ENCODE data around the gene SUPT7L.
A peak's percentile ranks its signal among the peaks of the same experiment; 100 is the strongest.
"Not testable (repeated sequence)": the region's sequence is repeated elsewhere in the genome, so short reads cannot be mapped to it uniquely, and the experiment has no call there.

Gene SUPT7L

GRCh38 chr2:27685006-27685405 lies 21.6 kb upstream of the SUPT7L start:
- not testable (repeated sequence) for H3K4me2 ChIP-seq (ENCODE audit: low read length, poor library complexity, severe bottlenecking); H3K9ac ChIP-seq (ENCODE audit: low read length); H3K4me1 ChIP-seq (ENCODE audit: control insufficient read depth, insufficient read depth, low read depth, low read length); H2BK5ac ChIP-seq (ENCODE audit: low read depth, low read length, poor library complexity, severe bottlenecking); H4K91ac ChIP-seq (ENCODE audit: low read length); H4K8ac ChIP-seq (ENCODE audit: low read length); H3K4ac ChIP-seq (ENCODE audit: low read depth in 1 of 2, low read length in 2 of 2); H2AFZ ChIP-seq (ENCODE audit: low read depth, low read length); H3K9me3 ChIP-seq (ENCODE audit: control insufficient read depth, low read length); H2BK120ac ChIP-seq (ENCODE audit: low read depth, low read length); H3K27ac ChIP-seq (ENCODE audit: low read length, poor library complexity, severe bottlenecking); H3K18ac ChIP-seq (ENCODE audit: low read depth in 1 of 2, low read length in 2 of 2); H3K79me1 ChIP-seq (replicated peaks; ENCODE audit: low read length, poor library complexity, severe bottlenecking); H3K23ac ChIP-seq (ENCODE audit: low read length in 2 of 2); H2AK5ac ChIP-seq (ENCODE audit: low read length, severe bottlenecking); H2BK12ac ChIP-seq (ENCODE audit: low read length in 2 of 2); DNase-seq; H3K4me3 ChIP-seq (ENCODE audit: insufficient read depth in 1 of 2, low read depth in 1 of 2, low read length in 2 of 2); H3K27me3 ChIP-seq (ENCODE audit: control insufficient read depth in 1 of 2, insufficient read depth in 1 of 2, low read length in 2 of 2); H2BK15ac ChIP-seq (ENCODE audit: low read depth, poor library complexity, severe bottlenecking); H3K14ac ChIP-seq (ENCODE audit: low read length in 2 of 2)
- no CpG with 5 or more reads among the region's 1 CpG for WGBS
- peaks cover 13 to 64% of the 10 kb centered on the region in 2 experiments for H3K36me3 ChIP-seq (ENCODE audit: control insufficient read depth in 1 of 2, insufficient read depth in 2 of 2, low read depth in 1 of 2, low read length in 2 of 2)

- H3K79me1 ChIP-seq (replicated peaks; ENCODE audit: low read length, poor library complexity, severe bottlenecking) = peaks cover 7% of the 10 kb centered on the region
- H3K9me3 ChIP-seq (ENCODE audit: control insufficient read depth, low read length) = no peaks in the 10 kb centered on the region
- H2BK15ac ChIP-seq (ENCODE audit: low read depth, poor library complexity, severe bottlenecking) = no peak overlapping the region
- peaks cover 5% of the 10 kb centered on the region for H3K4me1 ChIP-seq (ENCODE audit: control insufficient read depth, insufficient read depth, low read depth, low read length)
- H3K27ac ChIP-seq (ENCODE audit: low read length, poor library complexity, severe bottlenecking) = peak overlapping the region; percentile 46
- no peak overlapping the region for H3K4ac ChIP-seq (ENCODE audit: low read depth in 1 of 2, low read length in 2 of 2)
- H3K23ac ChIP-seq (ENCODE audit: low read length in 2 of 2) = no peak overlapping the region
- H4K8ac ChIP-seq (ENCODE audit: low read length) = no peak overlapping the region
- peak; percentile 90 for DNase-seq
- no peak overlapping the region for H3K18ac ChIP-seq (ENCODE audit: low read depth in 1 of 2, low read length in 2 of 2)
- H2AK5ac ChIP-seq (ENCODE audit: low read length, severe bottlenecking) = peak overlapping the region; percentile 99
- 12% methylated on average over 3 of the region's 9 CpGs for WGBS
- H2BK12ac ChIP-seq (ENCODE audit: low read length in 2 of 2) = peak overlapping the region in 1 of 2 experiments; percentile 90
- H3K36me3 ChIP-seq (ENCODE audit: control insufficient read depth in 1 of 2, insufficient read depth in 2 of 2, low read depth in 1 of 2, low read length in 2 of 2) = peaks cover 15 to 65% of the 10 kb centered on the region in 2 experiments
- no peak overlapping the region for H4K91ac ChIP-seq (ENCODE audit: low read length)
- H3K4me3 ChIP-seq (ENCODE audit: insufficient read depth in 1 of 2, low read depth in 1 of 2, low read length in 2 of 2) = no peak overlapping the region
- no peak overlapping the region for H3K14ac ChIP-seq (ENCODE audit: low read length in 2 of 2)
- no peak overlapping the region for H2BK5ac ChIP-seq (ENCODE audit: low read depth, low read length, poor library complexity, severe bottlenecking)
- H2BK120ac ChIP-seq (ENCODE audit: low read depth, low read length) = no peak overlapping the region
- peak overlapping the region; percentile 87 for H3K9ac ChIP-seq (ENCODE audit: low read length)
- H2AFZ ChIP-seq (ENCODE audit: low read depth, low read length) = no peak overlapping the region
- H3K27me3 ChIP-seq (ENCODE audit: control insufficient read depth in 1 of 2, insufficient read depth in 1 of 2, low read length in 2 of 2) = no peaks in the 10 kb centered on the region
- H3K4me2 ChIP-seq (ENCODE audit: low read length, poor library complexity, severe bottlenecking) = no peak overlapping the region
Measured at GRCh38 chr2:27683390-27684071, 20.1 kb upstream of the SUPT7L start.

- Histone ChIP-seq H3K27ac (ENCODE audit: low read length, poor library complexity, severe bottlenecking) (peak overlapping the region; percentile 89), H3K36me3 (ENCODE audit: control insufficient read depth in 1 of 2, insufficient read depth in 2 of 2, low read depth in 1 of 2, low read length in 2 of 2) (peaks cover 15 to 66% of the 10 kb centered on the region in 2 experiments), H3K9ac (ENCODE audit: low read length) (peak overlapping the region; percentile 87), H2AK5ac (ENCODE audit: low read length, severe bottlenecking) (peak overlapping the region; percentile 83)
- H3K18ac ChIP-seq (ENCODE audit: low read depth in 1 of 2, low read length in 2 of 2); H3K23ac ChIP-seq (ENCODE audit: low read length in 2 of 2); H3K27me3 ChIP-seq (ENCODE audit: control insufficient read depth in 1 of 2, insufficient read depth in 1 of 2, low read length in 2 of 2); H3K4me1 ChIP-seq (ENCODE audit: control insufficient read depth, insufficient read depth, low read depth, low read length); H3K4me2 ChIP-seq (ENCODE audit: low read length, poor library complexity, severe bottlenecking); H2BK120ac ChIP-seq (ENCODE audit: low read depth, low read length); H4K91ac ChIP-seq (ENCODE audit: low read length); H2AFZ ChIP-seq (ENCODE audit: low read depth, low read length); H3K79me1 ChIP-seq (replicated peaks; ENCODE audit: low read length, poor library complexity, severe bottlenecking); H3K9me3 ChIP-seq (ENCODE audit: control insufficient read depth, low read length); H2BK5ac ChIP-seq (ENCODE audit: low read depth, low read length, poor library complexity, severe bottlenecking); H3K4ac ChIP-seq (ENCODE audit: low read depth in 1 of 2, low read length in 2 of 2); H4K8ac ChIP-seq (ENCODE audit: low read length); H3K14ac ChIP-seq (ENCODE audit: low read length in 2 of 2); H3K4me3 ChIP-seq (ENCODE audit: insufficient read depth in 1 of 2, low read depth in 1 of 2, low read length in 2 of 2); H2BK12ac ChIP-seq (ENCODE audit: low read length in 2 of 2); H2BK15ac ChIP-seq (ENCODE audit: low read depth, poor library complexity, severe bottlenecking): not testable (repeated sequence)
- DNase-seq = peak; percentile 89
- 51% methylated on average over 7 of the region's 7 CpGs for WGBS
Measured at GRCh38 chr2:27682334-27682771, 18.9 kb upstream of the SUPT7L start.

GRCh38 chr2:27681841-27682240 lies 18.4 kb upstream of the SUPT7L start:
- Histone ChIP-seq H3K27me3 (ENCODE audit: control insufficient read depth in 1 of 2, insufficient read depth in 1 of 2, low read length in 2 of 2) (no peaks in the 10 kb centered on the region), H4K91ac (ENCODE audit: low read length) (no peak overlapping the region), H3K4me3 (ENCODE audit: insufficient read depth in 1 of 2, low read depth in 1 of 2, low read length in 2 of 2) (peak overlapping the region in 1 of 2 experiments; percentile 27), H3K4me2 (ENCODE audit: low read length, poor library complexity, severe bottlenecking) (no peak overlapping the region), H3K14ac (ENCODE audit: low read length in 2 of 2) (no peak overlapping the region), H3K18ac (ENCODE audit: low read depth in 1 of 2, low read length in 2 of 2) (peak overlapping the region in 1 of 2 experiments; percentile 42), H3K27ac (ENCODE audit: low read length, poor library complexity, severe bottlenecking) (peak overlapping the region; percentile 85), H3K23ac (ENCODE audit: low read length in 2 of 2) (no peak overlapping the region), H3K4ac (ENCODE audit: low read depth in 1 of 2, low read length in 2 of 2) (no peak overlapping the region), H3K4me1 (ENCODE audit: control insufficient read depth, insufficient read depth, low read depth, low read length) (peaks cover 5% of the 10 kb centered on the region), H2BK15ac (ENCODE audit: low read depth, poor library complexity, severe bottlenecking) (no peak overlapping the region), H3K9ac (ENCODE audit: low read length) (peak overlapping the region; percentile 87), H2AFZ (ENCODE audit: low read depth, low read length) (no peak overlapping the region), H3K79me1 (replicated peaks; ENCODE audit: low read length, poor library complexity, severe bottlenecking) (peaks cover 7% of the 10 kb centered on the region), H2BK120ac (ENCODE audit: low read depth, low read length) (peak overlapping the region; percentile 52), H3K36me3 (ENCODE audit: control insufficient read depth in 1 of 2, insufficient read depth in 2 of 2, low read depth in 1 of 2, low read length in 2 of 2) (peaks cover 16 to 67% of the 10 kb centered on the region in 2 experiments), H3K9me3 (ENCODE audit: control insufficient read depth, low read length) (no peaks in the 10 kb centered on the region), H2BK12ac (ENCODE audit: low read length in 2 of 2) (no peak overlapping the region), H2AK5ac (ENCODE audit: low read length, severe bottlenecking) (peak overlapping the region; percentile 87), H4K8ac (ENCODE audit: low read length) (no peak overlapping the region), H2BK5ac (ENCODE audit: low read depth, low read length, poor library complexity, severe bottlenecking) (peak overlapping the region; percentile 89)
- 89% methylated on average over 1 of the region's 1 CpG for WGBS
- DNase-seq = peak; percentile 77
